HepG2 (cell line): ENCODE results near the gene CAPN11. TPM values are rescaled to one million over a fixed set of nuclear protein-coding genes. Genes with fewer than 3 reads are reported as not detected.

Experiments
- AGO2 ChIP-seq: fragments of 200-400 bp; formaldehyde crosslinking; optimal IDR thresholded peaks from 2 replicates; pipeline ENCODE3; 2017; ENCODE audit warnings: mild to moderate bottlenecking, low read depth, low read length, moderate library complexity
- AHR ChIP-seq: IDR thresholded peaks from 2 replicates; pipeline ENCODE4 v1.6.1; 2018; ENCODE audit warnings: missing genetic modification reagents, missing compliant biosample characterization
- ARID2 ChIP-seq: sonication (generic); formaldehyde crosslinking; IDR thresholded peaks from 2 replicates; pipeline ENCODE4 v1.8.1; 2022; ENCODE audit warnings: mild to moderate bottlenecking, missing genetic modification reagents, borderline replicate concordance
- CHD4 ChIP-seq: fragments of 200-600 bp; sonication (generic); IDR thresholded peaks from 2 replicates; pipeline ENCODE4 v1.7.0; 2017; ENCODE audit warnings: mild to moderate bottlenecking, low read length, borderline replicate concordance
- HNRNPL ChIP-seq: fragments of 200-400 bp; formaldehyde crosslinking; IDR thresholded peaks from 2 replicates; pipeline ENCODE4 v1.6.1; 2017; ENCODE audit warnings: mild to moderate bottlenecking, low read depth, low read length
- LCORL ChIP-seq, 2 experiments: fragments of 450-650 bp in 1 of 2; sonication (generic) in 1 of 2; formaldehyde crosslinking in 1 of 2; IDR thresholded peaks; 2 replicates each; pipeline versions ENCODE4 v1.5.0 to v1.6.1; 2017 to 2020; ENCODE audit warnings: antibody characterized with exemption in 1 of 2, missing genetic modification reagents in 1 of 2
- MAZ ChIP-seq, 2 experiments: sonication (generic) in 1 of 2; formaldehyde crosslinking in 1 of 2; IDR thresholded peaks; 2 replicates each; pipeline versions ENCODE4 v1.5.0 to v1.6.1; 2012 to 2020; ENCODE audit warnings: low read depth in 2 of 2, mild to moderate bottlenecking in 2 of 2, borderline replicate concordance in 1 of 2, improper control_type of control experiment in 1 of 2, low read length in 1 of 2, missing genetic modification reagents in 1 of 2, moderate library complexity in 1 of 2
- NCOA5 ChIP-seq: sonication (generic); formaldehyde crosslinking; IDR thresholded peaks from 2 replicates; pipeline ENCODE4 v1.4.0; 2020; ENCODE audit warnings: missing genetic modification reagents
- NPAS2 ChIP-seq: sonication (generic); formaldehyde crosslinking; IDR thresholded peaks from 2 replicates; pipeline ENCODE4 v1.8.0; 2022; ENCODE audit warnings: mild to moderate bottlenecking, missing genetic modification reagents, borderline replicate concordance
- NR2F2 ChIP-seq: IDR thresholded peaks from 2 replicates; pipeline ENCODE4 v1.6.1; 2012; ENCODE audit warnings: low read depth, inconsistent platforms, borderline replicate concordance
- POLR2A ChIP-seq, 2 experiments: IDR thresholded peaks; 2 replicates each; pipeline ENCODE4 v1.6.1; 2011; ENCODE audit warnings: low read depth in 2 of 2, low read length in 2 of 2, mild to moderate bottlenecking in 1 of 2, moderate library complexity in 1 of 2; ENCODE audit not compliant: insufficient read depth in 1 of 2
- SALL2 ChIP-seq: sonication (generic); formaldehyde crosslinking; IDR thresholded peaks from 2 replicates; pipeline ENCODE4 v1.8.1; 2023; ENCODE audit warnings: mild to moderate bottlenecking, missing genetic modification reagents, inconsistent platforms
- SMC3 ChIP-seq: IDR thresholded peaks from 2 replicates; pipeline ENCODE4 v1.6.1; 2011; ENCODE audit warnings: low read length, improper control_type of control experiment
- SRY ChIP-seq: sonication (generic); formaldehyde crosslinking; IDR thresholded peaks from 2 replicates; pipeline ENCODE4 v1.8.0; 2022; ENCODE audit warnings: mild to moderate bottlenecking, missing genetic modification reagents
- STAT5B ChIP-seq: sonication (generic); formaldehyde crosslinking; IDR thresholded peaks from 2 replicates; pipeline ENCODE4 v1.4.0; 2020; ENCODE audit warnings: missing genetic modification reagents
- TEAD3 ChIP-seq: optimal IDR thresholded peaks from 2 replicates; pipeline ENCODE3; 2016; ENCODE audit warnings: borderline replicate concordance
- YEATS2 ChIP-seq: sonication (generic); formaldehyde crosslinking; IDR thresholded peaks from 2 replicates; pipeline ENCODE4 v1.4.0; 2020; ENCODE audit warnings: missing genetic modification reagents, borderline replicate concordance
- ZEB1 ChIP-seq: IDR thresholded peaks from 2 replicates; pipeline ENCODE4 v1.6.1; 2012; ENCODE audit warnings: mild to moderate bottlenecking, low read depth, inconsistent platforms; ENCODE audit not compliant: insufficient replicate concordance
- ZHX1 ChIP-seq: sonication (generic); formaldehyde crosslinking; IDR thresholded peaks from 2 replicates; pipeline ENCODE4 v1.8.1; 2022; ENCODE audit warnings: low read depth, mild to moderate bottlenecking, missing genetic modification reagents
- ZNF556 ChIP-seq: sonication (generic); formaldehyde crosslinking; IDR thresholded peaks from 2 replicates; pipeline ENCODE4 v1.4.0; 2020; ENCODE audit warnings: mild to moderate bottlenecking, missing genetic modification reagents, borderline replicate concordance
- ZNF674 ChIP-seq: sonication (generic); formaldehyde crosslinking; IDR thresholded peaks from 2 replicates; pipeline ENCODE4 v1.5.0; 2020; ENCODE audit warnings: low read depth, mild to moderate bottlenecking, missing genetic modification reagents
- ZNF780A ChIP-seq: sonication (generic); formaldehyde crosslinking; IDR thresholded peaks from 2 replicates; pipeline ENCODE4 v1.8.0; 2022; ENCODE audit warnings: mild to moderate bottlenecking, missing genetic modification reagents, moderate library complexity
- ZNF784 ChIP-seq: sonication (generic); formaldehyde crosslinking; IDR thresholded peaks from 2 replicates; pipeline ENCODE4 v1.5.1; 2020; ENCODE audit warnings: missing genetic modification reagents, mild to moderate bottlenecking, borderline replicate concordance
- polyA plus RNA-seq, 8 experiments: library from polyadenylated mRNA; depleted of rRNA in 3 of 8; stranded (reverse) in 7 of 8; unstranded in 1 of 8; fragments of >200 nt; fragmentation: Illumina TruSeq in 4 of 8; extraction: Trizol in 4 of 8; gene quantifications; 2 replicates each; pipeline versions ENCODE4 v1.2.1 to v1.2.3, GENCODE V29; 2011 to 2016; ENCODE audit warnings: low read depth in 4 of 8, missing spikeins in 1 of 8, mixed read lengths in 1 of 8; ENCODE audit not compliant: insufficient read depth in 1 of 8
- total RNA-seq, 5 experiments: library from RNA; depleted of rRNA; stranded (reverse); fragments of >200 nt; fragmentation: Illumina TruSeq; extraction: Trizol; gene quantifications; 2 replicates each; pipeline ENCODE4 v1.2.3, GENCODE V29; 2016; ENCODE audit warnings: low read depth in 1 of 5
- TF ChIP-seq, protein P1 (sequence below): sonication (generic); formaldehyde crosslinking; IDR thresholded peaks from 2 replicates; pipeline ENCODE4 v1.8.0; 2022; ENCODE audit warnings: mild to moderate bottlenecking, missing genetic modification reagents, borderline replicate concordance
- TF ChIP-seq, protein P2 (sequence below): IDR thresholded peaks from 2 replicates; pipeline ENCODE4 v1.6.1; 2016; ENCODE audit warnings: low read depth, borderline replicate concordance

Gene CAPN11
- total and polyA plus RNA-seq, 2 of the 13 experiments (the other 11 are each of a cell fraction or from before 2014, with no cell fraction given), result 0.07 to 0.11 TPM

- peak; percentile 71; the same call in 1 of the 2 replicates for TF ChIP-seq SALL2 (CRISPR knock-in tag)
- no peak; the same call in 1 of the 2 replicates for TF ChIP-seq SRY (CRISPR knock-in tag)
- no peak for TF ChIP-seq ZHX1
- 0 out of 2 replicates have a peak, but pooled peaks have one; percentile 27 for TF ChIP-seq MAZ (IDR thresholded peaks at IDR 0.05; ENCODE audit: borderline replicate concordance, low read depth, low read length)
- peak; percentile 71; the same call in 1 of the 2 replicates for TF ChIP-seq MAZ (CRISPR knock-in tag; IDR thresholded peaks at IDR 0.05; ENCODE audit: low read depth)
- peak; percentile 39 for TF ChIP-seq AGO2
- TF ChIP-seq ZNF784 (CRISPR knock-in tag), result no peak
- TF ChIP-seq, protein P1, sequence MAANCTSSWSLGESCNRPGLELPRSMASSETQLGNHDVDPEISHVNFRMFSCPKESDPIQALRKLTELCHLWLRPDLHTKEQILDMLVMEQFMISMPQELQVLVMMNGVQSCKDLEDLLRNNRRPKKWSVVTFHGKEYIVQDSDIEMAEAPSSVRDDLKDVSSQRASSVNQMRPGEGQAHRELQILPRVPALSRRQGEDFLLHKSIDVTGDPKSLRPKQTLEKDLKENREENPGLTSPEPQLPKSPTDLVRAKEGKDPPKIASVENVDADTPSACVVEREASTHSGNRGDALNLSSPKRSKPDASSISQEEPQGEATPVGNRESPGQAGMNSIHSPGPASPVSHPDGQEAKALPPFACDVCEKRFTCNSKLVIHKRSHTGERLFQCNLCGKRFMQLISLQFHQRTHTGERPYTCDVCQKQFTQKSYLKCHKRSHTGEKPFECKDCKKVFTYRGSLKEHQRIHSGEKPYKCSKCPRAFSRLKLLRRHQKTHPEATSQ, result 0 out of 2 replicates have a peak, but pooled peaks have one; percentile 21
- TF ChIP-seq LCORL (IDR thresholded peaks at IDR 0.05), result no peak
- peak; percentile 90 for TF ChIP-seq LCORL (CRISPR knock-in tag; IDR thresholded peaks at IDR 0.05)
- peak; percentile 13 for TF ChIP-seq TEAD3 (CRISPR knock-in tag)
- no peak for TF ChIP-seq NCOA5 (CRISPR knock-in tag)
- TF ChIP-seq, protein P2, sequence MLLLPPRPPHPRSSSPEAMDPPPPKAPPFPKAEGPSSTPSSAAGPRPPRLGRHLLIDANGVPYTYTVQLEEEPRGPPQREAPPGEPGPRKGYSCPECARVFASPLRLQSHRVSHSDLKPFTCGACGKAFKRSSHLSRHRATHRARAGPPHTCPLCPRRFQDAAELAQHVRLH (CRISPR knock-in tag), result peak; percentile 70; the same call in 1 of the 2 replicates
- TF ChIP-seq AHR (CRISPR knock-in tag), result peak; percentile 38; the same call in 1 of the 2 replicates
- peak in 1 of 2 experiments; percentile 55; a peak in 2 of 4 replicates for TF ChIP-seq POLR2A (IDR thresholded peaks at IDR 0.05; ENCODE audit: insufficient read depth in 1 of 2, low read depth in 2 of 2, low read length in 2 of 2)
- TF ChIP-seq ZNF674, result no peak
- TF ChIP-seq CHD4, result no peak
- TF ChIP-seq SMC3, result no peak
- TF ChIP-seq HNRNPL, result no peak
- no peak for TF ChIP-seq ZEB1
- peak; percentile 24; the same call in 1 of the 2 replicates for TF ChIP-seq ZNF556 (CRISPR knock-in tag)
- TF ChIP-seq YEATS2 (CRISPR knock-in tag), result no peak
- no peak for TF ChIP-seq NPAS2 (CRISPR knock-in tag)
- TF ChIP-seq ZNF780A (CRISPR knock-in tag), result 0 out of 2 replicates have a peak, but pooled peaks have one; percentile 18
- TF ChIP-seq NR2F2, result no peak
- no peak for TF ChIP-seq STAT5B (CRISPR knock-in tag)
- TF ChIP-seq ARID2 (CRISPR knock-in tag), result no peak
These were observed 64.9 kb downstream of the CAPN11 start, which contains the start of gene SLC29A1 (continued) for GRCh38 chr6:44223319-44224028.
